ENCODE measurements around the gene LYRM4.

The LYRM4 gene

DNA sequence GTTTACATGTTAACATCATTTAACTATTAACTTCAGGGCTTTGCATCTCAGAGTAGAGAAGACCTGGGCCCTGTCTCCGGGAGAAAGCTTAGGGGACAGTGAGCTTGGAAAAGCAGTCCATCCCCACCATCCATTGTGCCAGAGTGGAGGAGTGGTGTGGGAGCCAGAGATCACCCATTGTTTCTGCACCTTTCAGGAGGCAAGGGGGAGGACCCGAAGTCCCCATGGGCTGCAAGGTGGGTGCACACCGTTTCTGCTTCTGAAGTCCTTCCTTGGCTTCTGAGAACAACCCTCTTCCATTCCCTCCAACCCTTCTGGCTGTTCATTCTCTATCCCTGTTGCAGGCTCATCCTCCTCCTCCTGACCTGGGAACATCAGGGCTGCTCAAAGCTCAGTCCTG lies 179.6 kb downstream of the LYRM4 start:
- Histone ChIP-seq H3K4me2 (ENCODE audit: low read length) (no peak overlapping the region), H3K4ac (ENCODE audit: low read depth, low read length) (no peak overlapping the region), H3K9me3 (ENCODE audit: insufficient read depth, low read depth, low read length) (peaks cover 2% of the 10 kb centered on the region), H3K36me3 (ENCODE audit: control insufficient read depth in 1 of 2, insufficient read depth in 2 of 2, low read length in 2 of 2) (no peaks in the 10 kb centered on the region), H3K18ac (ENCODE audit: low read length) (no peak overlapping the region), H2BK5ac (ENCODE audit: low read depth, low read length, poor library complexity) (peak overlapping the region; percentile 65), H4K12ac (ENCODE audit: low read depth, low read length) (no peak overlapping the region), H2AK5ac (ENCODE audit: low read length) (peak overlapping the region; percentile 97), H4K91ac (ENCODE audit: low read depth, low read length) (peak overlapping the region; percentile 93), H2BK12ac (ENCODE audit: low read length) (peak overlapping the region; percentile 20), H2BK120ac (ENCODE audit: insufficient read depth, low read length, poor library complexity) (peak overlapping the region; percentile 70), H3K23ac (ENCODE audit: low read length) (no peak overlapping the region), H3K4me1 (ENCODE audit: control insufficient read depth in 1 of 2, insufficient read depth in 2 of 2, low read length in 2 of 2) (peaks cover 28 to 35% of the 10 kb centered on the region in 2 experiments), H3K4me3 (ENCODE audit: low read depth, low read length) (no peak overlapping the region), H3K27ac (ENCODE audit: low read depth, low read length) (no peak overlapping the region), H2AFZ (ENCODE audit: insufficient read depth, low read length, poor library complexity) (no peak overlapping the region), H3K79me1 (ENCODE audit: low read length) (peaks cover 18% of the 10 kb centered on the region), H3K27me3 (ENCODE audit: insufficient read depth, low read length) (peaks cover 21% of the 10 kb centered on the region), H3K9ac (ENCODE audit: low read length) (no peak overlapping the region), H4K8ac (ENCODE audit: low read depth, low read length) (no peak overlapping the region), H3K79me2 (ENCODE audit: control insufficient read depth, insufficient read depth, low read length, poor library complexity) (peaks cover 2% of the 10 kb centered on the region), H3K14ac (ENCODE audit: low read length) (peak overlapping the region; percentile 52)
- WGBS (ENCODE audit: extremely low coverage, insufficient coverage, insufficient read length), result no CpG with 5 or more reads among the region's 3 CpGs
- DNase-seq, result no peak

DNA sequence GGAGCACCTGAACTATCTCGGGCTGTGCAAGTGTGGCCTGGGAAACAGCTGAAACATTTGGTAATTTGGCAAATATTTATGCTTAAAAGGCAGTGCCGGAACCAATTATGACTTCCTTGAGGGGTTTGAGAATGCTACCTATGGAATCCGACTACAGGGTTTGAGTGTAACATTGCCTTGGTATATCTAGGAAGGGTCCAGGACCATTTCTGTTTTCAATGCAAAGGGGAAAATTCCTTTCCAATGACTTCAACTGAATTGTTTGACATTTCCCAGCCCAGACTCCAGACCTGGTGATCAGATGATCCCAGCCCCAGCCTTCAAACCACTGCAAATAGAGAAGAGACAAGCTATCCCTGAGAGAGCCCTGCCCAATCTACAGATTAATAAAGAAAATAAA lies 180.2 kb downstream of the LYRM4 start:
- DNase-seq, result no peak
- H4K8ac ChIP-seq (ENCODE audit: low read depth, low read length), result no peak overlapping the region
- no peak overlapping the region for H3K18ac ChIP-seq (ENCODE audit: low read length)
- H2BK5ac ChIP-seq (ENCODE audit: low read depth, low read length, poor library complexity), result no peak overlapping the region
- H3K4me1 ChIP-seq (ENCODE audit: control insufficient read depth in 1 of 2, insufficient read depth in 2 of 2, low read length in 2 of 2), result peaks cover 25 to 29% of the 10 kb centered on the region in 2 experiments
- peak overlapping the region; percentile 13 for H3K4me2 ChIP-seq (ENCODE audit: low read length)
- peaks cover 15% of the 10 kb centered on the region for H3K27me3 ChIP-seq (ENCODE audit: insufficient read depth, low read length)
- peak overlapping the region; percentile 16 for H3K27ac ChIP-seq (ENCODE audit: low read depth, low read length)
- no peak overlapping the region for H3K4ac ChIP-seq (ENCODE audit: low read depth, low read length)
- H4K91ac ChIP-seq (ENCODE audit: low read depth, low read length), result no peak overlapping the region
- H2BK120ac ChIP-seq (ENCODE audit: insufficient read depth, low read length, poor library complexity), result no peak overlapping the region
- no peak overlapping the region for H4K12ac ChIP-seq (ENCODE audit: low read depth, low read length)
- H3K9ac ChIP-seq (ENCODE audit: low read length), result no peak overlapping the region
- no peaks in the 10 kb centered on the region for H3K36me3 ChIP-seq (ENCODE audit: control insufficient read depth in 1 of 2, insufficient read depth in 2 of 2, low read length in 2 of 2)
- H2BK12ac ChIP-seq (ENCODE audit: low read length), result no peak overlapping the region
- no peak overlapping the region for H2AFZ ChIP-seq (ENCODE audit: insufficient read depth, low read length, poor library complexity)
- H3K23ac ChIP-seq (ENCODE audit: low read length), result no peak overlapping the region
- no CpG with 5 or more reads among the region's 3 CpGs for WGBS (ENCODE audit: extremely low coverage, insufficient coverage, insufficient read length)
- no peak overlapping the region for H2AK5ac ChIP-seq (ENCODE audit: low read length)
- peaks cover 18% of the 10 kb centered on the region for H3K79me1 ChIP-seq (ENCODE audit: low read length)
- no peaks in the 10 kb centered on the region for H3K9me3 ChIP-seq (ENCODE audit: insufficient read depth, low read depth, low read length)
- H3K79me2 ChIP-seq (ENCODE audit: control insufficient read depth, insufficient read depth, low read length, poor library complexity), result peaks cover 2% of the 10 kb centered on the region
- no peak overlapping the region for H3K14ac ChIP-seq (ENCODE audit: low read length)
- H3K4me3 ChIP-seq (ENCODE audit: low read depth, low read length), result no peak overlapping the region

DNA sequence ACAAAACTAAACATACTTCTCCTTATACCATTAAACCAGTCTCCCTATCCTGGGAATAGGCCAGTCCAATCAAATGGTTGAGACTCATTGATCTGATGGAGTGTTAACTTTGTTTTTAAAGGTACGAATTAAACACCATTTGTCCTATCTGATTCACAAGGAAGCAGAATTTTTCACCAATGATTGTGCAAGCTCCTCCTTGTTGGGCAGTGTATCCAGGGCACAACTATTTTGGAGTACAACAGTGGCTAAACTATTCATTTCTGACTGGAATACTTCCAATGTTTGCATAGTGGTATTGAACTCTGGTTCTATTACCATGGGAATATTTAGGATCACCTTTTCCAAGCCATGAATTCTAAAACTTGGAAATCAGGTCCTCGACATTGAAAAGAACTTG lies 181.1 kb downstream of the LYRM4 start:
- H3K4me3 ChIP-seq (ENCODE audit: low read depth, low read length), result no peak overlapping the region
- H2AFZ ChIP-seq (ENCODE audit: insufficient read depth, low read length, poor library complexity), result no peak overlapping the region
- H3K36me3 ChIP-seq (ENCODE audit: control insufficient read depth in 1 of 2, insufficient read depth in 2 of 2, low read length in 2 of 2), result no peaks in the 10 kb centered on the region
- no peak overlapping the region for H2BK5ac ChIP-seq (ENCODE audit: low read depth, low read length, poor library complexity)
- H4K12ac ChIP-seq (ENCODE audit: low read depth, low read length), result no peak overlapping the region
- H2BK120ac ChIP-seq (ENCODE audit: insufficient read depth, low read length, poor library complexity), result no peak overlapping the region
- H3K4me1 ChIP-seq (ENCODE audit: control insufficient read depth in 1 of 2, insufficient read depth in 2 of 2, low read length in 2 of 2), result peaks cover 20 to 24% of the 10 kb centered on the region in 2 experiments
- no peaks in the 10 kb centered on the region for H3K9me3 ChIP-seq (ENCODE audit: insufficient read depth, low read depth, low read length)
- WGBS (ENCODE audit: extremely low coverage, insufficient coverage, insufficient read length), result no CpG with 5 or more reads among the region's 2 CpGs
- no peak overlapping the region for H2BK12ac ChIP-seq (ENCODE audit: low read length)
- H3K9ac ChIP-seq (ENCODE audit: low read length), result no peak overlapping the region
- H3K27ac ChIP-seq (ENCODE audit: low read depth, low read length), result no peak overlapping the region
- H3K79me2 ChIP-seq (ENCODE audit: control insufficient read depth, insufficient read depth, low read length, poor library complexity), result peaks cover 2% of the 10 kb centered on the region
- H2AK5ac ChIP-seq (ENCODE audit: low read length), result no peak overlapping the region
- peaks cover 14% of the 10 kb centered on the region for H3K79me1 ChIP-seq (ENCODE audit: low read length)
- H3K23ac ChIP-seq (ENCODE audit: low read length), result no peak overlapping the region
- H3K27me3 ChIP-seq (ENCODE audit: insufficient read depth, low read length), result peaks cover 7% of the 10 kb centered on the region
- no peak overlapping the region for H3K4me2 ChIP-seq (ENCODE audit: low read length)
- H3K18ac ChIP-seq (ENCODE audit: low read length), result no peak overlapping the region
- H4K91ac ChIP-seq (ENCODE audit: low read depth, low read length), result no peak overlapping the region
- H3K14ac ChIP-seq (ENCODE audit: low read length), result no peak overlapping the region
- DNase-seq, result no peak
- H4K8ac ChIP-seq (ENCODE audit: low read depth, low read length), result no peak overlapping the region
- H3K4ac ChIP-seq (ENCODE audit: low read depth, low read length), result no peak overlapping the region

DNA sequence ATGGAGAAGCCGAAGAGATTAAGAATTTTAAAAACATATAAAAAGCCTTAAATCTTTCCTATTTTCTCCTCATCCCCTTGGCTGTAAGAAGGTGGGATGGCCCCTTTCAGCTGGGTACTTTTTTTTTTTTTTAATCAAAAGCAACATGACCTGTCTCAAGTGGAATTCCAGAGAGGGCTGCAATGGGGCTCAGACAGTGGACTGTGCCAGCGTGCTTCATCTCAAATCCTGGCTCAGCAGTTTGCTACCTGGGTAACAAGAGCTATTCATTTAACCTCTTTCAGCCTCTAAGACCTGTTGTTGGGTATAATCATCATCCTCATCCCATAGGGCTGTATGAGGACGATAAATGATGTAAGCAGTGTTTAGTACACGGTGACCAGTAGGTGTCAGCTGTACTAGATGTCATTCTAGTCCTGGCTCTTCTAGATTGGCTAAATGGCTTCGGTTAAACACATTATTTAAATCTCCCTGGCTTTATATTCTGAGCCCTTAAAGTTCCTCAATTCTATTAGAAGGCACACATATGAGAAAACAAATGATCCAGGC lies 182.6 kb downstream of the LYRM4 start:
- Histone ChIP-seq H4K12ac (ENCODE audit: low read depth, low read length) (no peak overlapping the region), H3K23ac (ENCODE audit: low read length) (no peak overlapping the region), H3K4me3 (ENCODE audit: low read depth, low read length) (no peak overlapping the region), H3K36me3 (ENCODE audit: control insufficient read depth in 1 of 2, insufficient read depth in 2 of 2, low read length in 2 of 2) (no peaks in the 10 kb centered on the region), H2BK12ac (ENCODE audit: low read length) (no peak overlapping the region), H3K79me2 (ENCODE audit: control insufficient read depth, insufficient read depth, low read length, poor library complexity) (no peaks in the 10 kb centered on the region), H4K8ac (ENCODE audit: low read depth, low read length) (no peak overlapping the region), H2BK5ac (ENCODE audit: low read depth, low read length, poor library complexity) (no peak overlapping the region), H3K14ac (ENCODE audit: low read length) (no peak overlapping the region), H3K9ac (ENCODE audit: low read length) (no peak overlapping the region), H4K91ac (ENCODE audit: low read depth, low read length) (no peak overlapping the region), H3K79me1 (ENCODE audit: low read length) (peaks cover 9% of the 10 kb centered on the region), H3K4ac (ENCODE audit: low read depth, low read length) (no peak overlapping the region), H3K4me1 (ENCODE audit: control insufficient read depth in 1 of 2, insufficient read depth in 2 of 2, low read length in 2 of 2) (peaks cover 18% of the 10 kb centered on the region in 2 experiments), H2AFZ (ENCODE audit: insufficient read depth, low read length, poor library complexity) (no peak overlapping the region), H2AK5ac (ENCODE audit: low read length) (no peak overlapping the region), H2BK120ac (ENCODE audit: insufficient read depth, low read length, poor library complexity) (no peak overlapping the region), H3K9me3 (ENCODE audit: insufficient read depth, low read depth, low read length) (no peaks in the 10 kb centered on the region), H3K27ac (ENCODE audit: low read depth, low read length) (no peak overlapping the region), H3K27me3 (ENCODE audit: insufficient read depth, low read length) (no peaks in the 10 kb centered on the region), H3K4me2 (ENCODE audit: low read length) (no peak overlapping the region), H3K18ac (ENCODE audit: low read length) (no peak overlapping the region)
- no CpG with 5 or more reads among the region's 5 CpGs for WGBS (ENCODE audit: extremely low coverage, insufficient coverage, insufficient read length)
- peak in 1 of 2 donors; percentile 36 for DNase-seq

All from trophoblast cell (in vitro differentiated cells and primary cell).